Fibroblast of mammary gland (primary cell): ENCODE results near the gene MAN1A1.

Experiments used
- DNase-seq: peaks from one replicate; pipeline ENCODE4 v3.0.0-alpha.2; 2010; ENCODE audit warnings: low read depth
- H3K4me3 ChIP-seq: 2 replicates; pipeline ENCODE4 v1.5.1; 2011; ENCODE audit warnings: low read depth, mild to moderate bottlenecking, low read length, moderate library complexity; ENCODE audit not compliant: control insufficient read depth
- CTCF ChIP-seq: conservative IDR thresholded peaks from 2 replicates; pipeline ENCODE4 v1.5.1; 2011; ENCODE audit warnings: low read depth, low read length, inconsistent platforms; ENCODE audit not compliant: control insufficient read depth, insufficient read depth

The MAN1A1 gene

GRCh38 chr6:119241540-119242309, 107.8 kb downstream of the MAN1A1 start:
- DNase-seq = peak; percentile 5
- no peak overlapping the region for H3K4me3 ChIP-seq
- no peak for TF ChIP-seq CTCF

- H3K4me3 ChIP-seq = no peak overlapping the region
- peak; percentile 53 for DNase-seq
- no peak for TF ChIP-seq CTCF
Observed at GRCh38 chr6:119241111-119241465, 108.5 kb downstream of the MAN1A1 start.

- H3K4me3 ChIP-seq = no peak overlapping the region
- no peak for DNase-seq
- TF ChIP-seq CTCF = no peak
Observed at GRCh38 chr6:119240257-119241110, 109.1 kb downstream of the MAN1A1 start.

GRCh38 chr6:119237177-119237715, 112.3 kb downstream of the MAN1A1 start:
- no peak for TF ChIP-seq CTCF
- DNase-seq = peak; percentile 11
- no peak overlapping the region for H3K4me3 ChIP-seq

GRCh38 chr6:119234941-119235340, 114.6 kb downstream of the MAN1A1 start:
- no peak overlapping the region for H3K4me3 ChIP-seq
- TF ChIP-seq CTCF = no peak
- DNase-seq = no peak

- no peak for TF ChIP-seq CTCF
- H3K4me3 ChIP-seq = no peak overlapping the region
- DNase-seq = peak; percentile 11
Observed at GRCh38 chr6:119234457-119234856, 115.1 kb downstream of the MAN1A1 start.
